WTC11 (cell line): ENCODE results near the gene STKLD1. TPM values are rescaled to one million over a fixed set of nuclear protein-coding genes. Genes with fewer than 3 reads are reported as not detected.
A peak's percentile ranks its signal among the peaks of the same experiment; 100 is the strongest.

Experiments
- ATF1 ChIP-seq: sonication (generic); formaldehyde crosslinking; IDR thresholded peaks from 2 replicates; pipeline ENCODE4 v1.8.1; 2023; ENCODE audit warnings: mild to moderate bottlenecking, moderate library complexity, missing genetic modification reagents
- CREM ChIP-seq: sonication (generic); formaldehyde crosslinking; IDR thresholded peaks from 2 replicates; pipeline ENCODE4 v1.8.1; 2022; ENCODE audit warnings: mild to moderate bottlenecking, missing genetic modification reagents, moderate library complexity
- E2F5 ChIP-seq: sonication (generic); formaldehyde crosslinking; IDR thresholded peaks from 2 replicates; pipeline ENCODE4 v1.8.1; 2022; ENCODE audit warnings: mild to moderate bottlenecking, moderate library complexity, missing genetic modification reagents
- ELF4 ChIP-seq: sonication (generic); formaldehyde crosslinking; IDR thresholded peaks from 2 replicates; pipeline ENCODE4 v1.8.1; 2022; ENCODE audit warnings: low read depth, mild to moderate bottlenecking, moderate library complexity, missing genetic modification reagents
- ESRRA ChIP-seq: sonication (generic); formaldehyde crosslinking; IDR thresholded peaks from 2 replicates; pipeline ENCODE4 v1.8.1; 2022; ENCODE audit warnings: mild to moderate bottlenecking, missing genetic modification reagents, borderline replicate concordance
- ETV6 ChIP-seq: sonication (generic); formaldehyde crosslinking; IDR thresholded peaks from 2 replicates; pipeline ENCODE4 v1.8.1; 2022; ENCODE audit warnings: mild to moderate bottlenecking, missing genetic modification reagents
- FOXP1 ChIP-seq: sonication (generic); formaldehyde crosslinking; IDR thresholded peaks from 2 replicates; pipeline ENCODE4 v1.8.0; 2022; ENCODE audit warnings: missing genetic modification reagents, mild to moderate bottlenecking, moderate library complexity, borderline replicate concordance
- GABPB1 ChIP-seq: sonication (generic); formaldehyde crosslinking; IDR thresholded peaks from 2 replicates; pipeline ENCODE4 v1.8.1; 2023; ENCODE audit warnings: mild to moderate bottlenecking, missing genetic modification reagents
- GRHL2 ChIP-seq: fragments of 250-450 bp; sonication (Bioruptor Pico); IDR thresholded peaks from 2 replicates; pipeline ENCODE4 v1.8.0; 2022; ENCODE audit warnings: mild to moderate bottlenecking, moderate library complexity; ENCODE audit not compliant: insufficient replicate concordance, severe bottlenecking
- HMGXB4 ChIP-seq: sonication (generic); formaldehyde crosslinking; IDR thresholded peaks from 2 replicates; pipeline ENCODE4 v1.8.1; 2023; ENCODE audit warnings: mild to moderate bottlenecking, moderate library complexity, missing genetic modification reagents
- IRF2 ChIP-seq: sonication (generic); formaldehyde crosslinking; IDR thresholded peaks from 2 replicates; pipeline ENCODE4 v1.8.0; 2022; ENCODE audit warnings: low read depth, missing genetic modification reagents, borderline replicate concordance
- MYBL2 ChIP-seq: sonication (generic); formaldehyde crosslinking; IDR thresholded peaks from 2 replicates; pipeline ENCODE4 v1.8.1; 2023; ENCODE audit warnings: mild to moderate bottlenecking, moderate library complexity, missing genetic modification reagents
- NFATC4 ChIP-seq: fragments of 250-450 bp; sonication (Bioruptor Pico); IDR thresholded peaks from 2 replicates; pipeline ENCODE4 v1.9.0; 2021; ENCODE audit warnings: mild to moderate bottlenecking
- PRRX2 ChIP-seq: fragments of 250-450 bp; sonication (Bioruptor Pico); IDR thresholded peaks from 2 replicates; pipeline ENCODE4 v1.8.0; 2021; ENCODE audit warnings: mild to moderate bottlenecking
- SP1 ChIP-seq: sonication (generic); formaldehyde crosslinking; conservative IDR thresholded peaks from 2 replicates; pipeline ENCODE4 v1.8.1; 2022; ENCODE audit warnings: missing genetic modification reagents
- ZNF263 ChIP-seq: sonication (generic); formaldehyde crosslinking; IDR thresholded peaks from 2 replicates; pipeline ENCODE4 v1.8.1; 2022; ENCODE audit warnings: low read depth, mild to moderate bottlenecking, moderate library complexity, missing genetic modification reagents
- ZNF671 ChIP-seq: fragments of 250-450 bp; sonication (Bioruptor Pico); IDR thresholded peaks from 2 replicates; pipeline ENCODE4 v1.8.0; 2021; ENCODE audit warnings: mild to moderate bottlenecking
- total RNA-seq: library from RNA; stranded (reverse); gene quantifications from 3 replicates; pipeline ENCODE4 v1.2.3, GENCODE V29; 2021
- TF ChIP-seq, protein P1 (sequence below): sonication (generic); formaldehyde crosslinking; IDR thresholded peaks from 2 replicates; pipeline ENCODE4 v1.8.1; 2023; ENCODE audit warnings: mild to moderate bottlenecking, missing genetic modification reagents, borderline replicate concordance
- TF ChIP-seq, protein P2 (sequence below): sonication (generic); formaldehyde crosslinking; IDR thresholded peaks from 2 replicates; pipeline ENCODE4 v1.8.0; 2022; ENCODE audit warnings: mild to moderate bottlenecking, missing genetic modification reagents
- TF ChIP-seq, protein P3 (sequence below): sonication (generic); formaldehyde crosslinking; IDR thresholded peaks from 2 replicates; pipeline ENCODE4 v1.8.0; 2023; ENCODE audit warnings: missing genetic modification reagents
- TF ChIP-seq, protein P4 (sequence below): sonication (generic); formaldehyde crosslinking; IDR thresholded peaks from 2 replicates; pipeline ENCODE4 v1.8.1; 2023; ENCODE audit warnings: mild to moderate bottlenecking, missing genetic modification reagents

Gene STKLD1
- total RNA-seq, 1 experiment from 2014 or later, result 0.98 TPM

DNA sequence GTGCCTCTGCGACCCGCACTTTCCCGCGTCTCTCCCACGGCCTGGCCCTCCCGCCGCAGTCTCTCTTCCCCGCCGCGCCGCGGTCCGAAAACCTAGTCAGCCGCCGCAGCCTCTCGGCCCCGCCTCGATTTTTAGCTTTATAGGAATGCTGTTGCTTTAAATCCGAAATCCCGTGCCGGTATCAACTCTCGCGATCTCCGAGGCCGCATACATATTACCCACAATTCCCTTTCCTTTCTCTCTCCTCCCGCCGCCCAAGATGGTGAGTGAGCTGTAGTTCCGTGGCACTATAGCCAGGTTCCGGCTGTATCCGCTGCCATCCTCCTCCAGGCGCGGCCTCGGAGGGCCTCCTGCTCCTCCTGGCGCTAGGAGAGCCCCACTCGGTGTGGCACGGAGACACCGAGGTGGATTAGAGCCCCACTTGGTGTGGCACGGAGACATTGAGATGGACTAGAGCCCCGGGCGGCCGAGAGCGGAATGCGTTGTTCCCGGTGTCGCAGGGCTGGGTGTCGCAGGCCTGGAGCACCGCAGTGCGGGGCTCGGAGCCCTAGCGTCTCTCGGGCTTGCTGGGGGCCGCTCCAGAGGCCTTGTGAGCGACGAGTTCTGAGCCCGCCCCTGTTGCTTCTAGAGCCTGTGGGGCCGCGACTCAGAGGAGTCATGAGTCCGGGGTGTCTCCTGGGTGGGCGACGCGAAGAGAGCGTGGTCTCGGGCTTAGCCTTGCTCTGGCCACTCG lies 28.0 kb upstream of the STKLD1 start, which contains the start of the genes MED22 and RPL7A (continued):
- TF ChIP-seq ETV6, result peak; percentile 56; the same call in 1 of the 2 replicates
- peak; percentile 77; the same call in 1 of the 2 replicates for TF ChIP-seq E2F5 (CRISPR knock-in tag)
- no peak for TF ChIP-seq ESRRA
- TF ChIP-seq MYBL2, result peak; percentile 16
- no peak for TF ChIP-seq GRHL2 (CRISPR knock-in tag)
- TF ChIP-seq FOXP1 (CRISPR knock-in tag), result peak; percentile 58
- no peak for TF ChIP-seq IRF2 (CRISPR knock-in tag)
- TF ChIP-seq HMGXB4, result peak; percentile 87
- TF ChIP-seq CREM, result peak; percentile 69; the same call in 1 of the 2 replicates
- TF ChIP-seq, protein P1, sequence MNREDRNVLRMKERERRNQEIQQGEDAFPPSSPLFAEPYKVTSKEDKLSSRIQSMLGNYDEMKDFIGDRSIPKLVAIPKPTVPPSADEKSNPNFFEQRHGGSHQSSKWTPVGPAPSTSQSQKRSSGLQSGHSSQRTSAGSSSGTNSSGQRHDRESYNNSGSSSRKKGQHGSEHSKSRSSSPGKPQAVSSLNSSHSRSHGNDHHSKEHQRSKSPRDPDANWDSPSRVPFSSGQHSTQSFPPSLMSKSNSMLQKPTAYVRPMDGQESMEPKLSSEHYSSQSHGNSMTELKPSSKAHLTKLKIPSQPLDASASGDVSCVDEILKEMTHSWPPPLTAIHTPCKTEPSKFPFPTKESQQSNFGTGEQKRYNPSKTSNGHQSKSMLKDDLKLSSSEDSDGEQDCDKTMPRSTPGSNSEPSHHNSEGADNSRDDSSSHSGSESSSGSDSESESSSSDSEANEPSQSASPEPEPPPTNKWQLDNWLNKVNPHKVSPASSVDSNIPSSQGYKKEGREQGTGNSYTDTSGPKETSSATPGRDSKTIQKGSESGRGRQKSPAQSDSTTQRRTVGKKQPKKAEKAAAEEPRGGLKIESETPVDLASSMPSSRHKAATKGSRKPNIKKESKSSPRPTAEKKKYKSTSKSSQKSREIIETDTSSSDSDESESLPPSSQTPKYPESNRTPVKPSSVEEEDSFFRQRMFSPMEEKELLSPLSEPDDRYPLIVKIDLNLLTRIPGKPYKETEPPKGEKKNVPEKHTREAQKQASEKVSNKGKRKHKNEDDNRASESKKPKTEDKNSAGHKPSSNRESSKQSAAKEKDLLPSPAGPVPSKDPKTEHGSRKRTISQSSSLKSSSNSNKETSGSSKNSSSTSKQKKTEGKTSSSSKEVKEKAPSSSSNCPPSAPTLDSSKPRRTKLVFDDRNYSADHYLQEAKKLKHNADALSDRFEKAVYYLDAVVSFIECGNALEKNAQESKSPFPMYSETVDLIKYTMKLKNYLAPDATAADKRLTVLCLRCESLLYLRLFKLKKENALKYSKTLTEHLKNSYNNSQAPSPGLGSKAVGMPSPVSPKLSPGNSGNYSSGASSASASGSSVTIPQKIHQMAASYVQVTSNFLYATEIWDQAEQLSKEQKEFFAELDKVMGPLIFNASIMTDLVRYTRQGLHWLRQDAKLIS (CRISPR knock-in tag), result 0 out of 2 replicates have a peak, but pooled peaks have one; percentile 84
- TF ChIP-seq ATF1 (CRISPR knock-in tag), result 0 out of 2 replicates have a peak, but pooled peaks have one; percentile 45
- TF ChIP-seq SP1 (CRISPR knock-in tag), result peak; percentile 54; the same call in 1 of the 2 replicates
- TF ChIP-seq NFATC4 (CRISPR knock-in tag), result peak; percentile 39; the same call in 1 of the 2 replicates
- TF ChIP-seq ZNF263, result no peak
- peak; percentile 71; the same call in 1 of the 2 replicates for TF ChIP-seq ZNF671 (CRISPR knock-in tag)
- TF ChIP-seq PRRX2 (CRISPR knock-in tag), result peak; percentile 79
- TF ChIP-seq, protein P2, sequence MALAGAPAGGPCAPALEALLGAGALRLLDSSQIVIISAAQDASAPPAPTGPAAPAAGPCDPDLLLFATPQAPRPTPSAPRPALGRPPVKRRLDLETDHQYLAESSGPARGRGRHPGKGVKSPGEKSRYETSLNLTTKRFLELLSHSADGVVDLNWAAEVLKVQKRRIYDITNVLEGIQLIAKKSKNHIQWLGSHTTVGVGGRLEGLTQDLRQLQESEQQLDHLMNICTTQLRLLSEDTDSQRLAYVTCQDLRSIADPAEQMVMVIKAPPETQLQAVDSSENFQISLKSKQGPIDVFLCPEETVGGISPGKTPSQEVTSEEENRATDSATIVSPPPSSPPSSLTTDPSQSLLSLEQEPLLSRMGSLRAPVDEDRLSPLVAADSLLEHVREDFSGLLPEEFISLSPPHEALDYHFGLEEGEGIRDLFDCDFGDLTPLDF (CRISPR knock-in tag), result peak; percentile 69; the same call in 1 of the 2 replicates
- 0 out of 2 replicates have a peak, but pooled peaks have one; percentile 64 for TF ChIP-seq GABPB1 (CRISPR knock-in tag)
- TF ChIP-seq, protein P3, sequence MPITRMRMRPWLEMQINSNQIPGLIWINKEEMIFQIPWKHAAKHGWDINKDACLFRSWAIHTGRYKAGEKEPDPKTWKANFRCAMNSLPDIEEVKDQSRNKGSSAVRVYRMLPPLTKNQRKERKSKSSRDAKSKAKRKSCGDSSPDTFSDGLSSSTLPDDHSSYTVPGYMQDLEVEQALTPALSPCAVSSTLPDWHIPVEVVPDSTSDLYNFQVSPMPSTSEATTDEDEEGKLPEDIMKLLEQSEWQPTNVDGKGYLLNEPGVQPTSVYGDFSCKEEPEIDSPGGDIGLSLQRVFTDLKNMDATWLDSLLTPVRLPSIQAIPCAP (CRISPR knock-in tag), result no peak
- TF ChIP-seq ELF4, result 0 out of 2 replicates have a peak, but pooled peaks have one; percentile 27
- TF ChIP-seq, protein P4, sequence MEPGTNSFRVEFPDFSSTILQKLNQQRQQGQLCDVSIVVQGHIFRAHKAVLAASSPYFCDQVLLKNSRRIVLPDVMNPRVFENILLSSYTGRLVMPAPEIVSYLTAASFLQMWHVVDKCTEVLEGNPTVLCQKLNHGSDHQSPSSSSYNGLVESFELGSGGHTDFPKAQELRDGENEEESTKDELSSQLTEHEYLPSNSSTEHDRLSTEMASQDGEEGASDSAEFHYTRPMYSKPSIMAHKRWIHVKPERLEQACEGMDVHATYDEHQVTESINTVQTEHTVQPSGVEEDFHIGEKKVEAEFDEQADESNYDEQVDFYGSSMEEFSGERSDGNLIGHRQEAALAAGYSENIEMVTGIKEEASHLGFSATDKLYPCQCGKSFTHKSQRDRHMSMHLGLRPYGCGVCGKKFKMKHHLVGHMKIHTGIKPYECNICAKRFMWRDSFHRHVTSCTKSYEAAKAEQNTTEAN (CRISPR knock-in tag), result peak; percentile 43; the same call in 1 of the 2 replicates
